Activated effector memory CD4-positive, alpha-beta T cell treated with Interleukin-2 at 50 U/mL for 16 hours (primary cell): ENCODE data around the gene EP400.

Experiments
- DNase-seq: peaks from one replicate; pipeline ENCODE4 v3.0.0-alpha.2; 2020

Gene EP400

GRCh38 chr12:131911851-131912477, 37.8 kb upstream of the EP400 start:
- DNase-seq, result no peak

- DNase-seq, result no peak
Measured at GRCh38 chr12:131912518-131913274, 37.0 kb upstream of the EP400 start.

GRCh38 chr12:131913666-131914065, 36.1 kb upstream of the EP400 start:
- no peak for DNase-seq

- DNase-seq, result no peak
Measured at GRCh38 chr12:131914179-131914702, 35.5 kb upstream of the EP400 start.

GRCh38 chr12:131915000-131915689, 34.6 kb upstream of the EP400 start:
- DNase-seq, result no peak

GRCh38 chr12:131915823-131916222, 33.9 kb upstream of the EP400 start:
- DNase-seq, result no peak

GRCh38 chr12:131916306-131917138, 33.2 kb upstream of the EP400 start:
- no peak for DNase-seq

- DNase-seq, result no peak
Measured at GRCh38 chr12:131917139-131917710, 32.5 kb upstream of the EP400 start.

GRCh38 chr12:131917711-131918306, 31.9 kb upstream of the EP400 start:
- no peak for DNase-seq

GRCh38 chr12:131918311-131919050, 31.3 kb upstream of the EP400 start:
- no peak for DNase-seq

- no peak for DNase-seq
Measured at GRCh38 chr12:131919051-131919347, 30.7 kb upstream of the EP400 start.

- no peak for DNase-seq
Measured at GRCh38 chr12:131919366-131920156, 30.2 kb upstream of the EP400 start.

- DNase-seq, result no peak
Measured at GRCh38 chr12:131920157-131920508, 29.6 kb upstream of the EP400 start.

GRCh38 chr12:131920902-131921840, 28.6 kb upstream of the EP400 start:
- no peak for DNase-seq

GRCh38 chr12:131921866-131922769, 27.6 kb upstream of the EP400 start:
- no peak for DNase-seq

- no peak for DNase-seq
Measured at GRCh38 chr12:131922772-131923171, 27.0 kb upstream of the EP400 start.

- DNase-seq, result no peak
Measured at GRCh38 chr12:131923260-131923659, 26.5 kb upstream of the EP400 start.
